Germinal center (tissue), 1 donor: ENCODE data around the gene TMEM43.

ENCODE experiments used
- DNase-seq: peaks from one replicate; pipeline ENCODE4 v3.0.0; 2012; ENCODE audit warnings: mixed read lengths, low spot score

The TMEM43 gene

DNA sequence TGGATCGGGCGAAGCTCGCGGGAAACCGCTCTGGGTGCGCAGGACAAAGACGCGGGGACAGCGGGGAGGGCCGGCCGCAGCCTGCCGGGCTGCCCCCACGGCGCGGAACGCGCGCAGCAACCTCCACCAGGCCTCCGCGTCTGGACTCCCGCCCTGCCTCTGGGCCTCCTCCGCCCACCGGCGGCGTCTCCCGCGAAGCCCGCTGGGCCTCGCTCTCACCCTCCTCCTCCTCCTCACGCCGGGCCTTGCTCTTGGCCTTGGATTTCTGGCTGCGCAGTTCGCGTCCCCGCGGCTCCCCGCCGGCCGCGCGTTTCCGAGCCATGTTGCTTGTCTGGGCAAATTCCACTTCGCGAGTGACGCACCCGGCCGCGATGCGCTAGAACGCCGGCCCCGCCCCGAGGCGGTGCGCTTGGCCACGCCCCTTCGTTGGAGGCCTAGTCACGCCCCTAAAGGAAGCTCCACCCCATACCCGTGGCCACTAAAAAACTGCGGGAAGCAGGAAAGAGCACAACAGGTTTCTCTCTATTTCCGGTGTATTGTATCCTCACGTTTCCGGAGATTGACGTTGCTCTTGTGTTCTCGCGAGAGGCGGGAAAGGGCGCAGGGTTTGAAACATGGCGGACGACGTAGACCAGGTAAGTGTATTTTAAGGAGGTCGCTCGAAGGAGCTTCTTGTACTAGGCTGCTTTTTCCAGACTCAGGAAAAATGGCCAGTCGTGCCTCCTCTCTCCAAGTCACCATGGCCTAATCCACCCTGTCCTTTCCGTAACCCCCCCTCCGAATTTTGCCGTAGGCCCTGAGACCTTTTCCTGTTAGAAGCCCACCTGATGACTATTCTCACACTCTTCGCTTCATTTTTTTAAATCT is 53.6 kb downstream of the TMEM43 start, which contains the start of the genes LSM3 and XPC:
TSS of gene LSM3 (plus strand) at position 571 of the 867 bp plus-strand sequence. CDS start at position 615, 44 bp downstream.
TSS of gene XPC (minus strand) at position 355 of the 867 bp plus-strand sequence. CDS start at position 322, 33 bp downstream.
- DNase-seq: peak; percentile 92

GRCh38 chr3:14179114-14179465 is 54.2 kb downstream of the TMEM43 start:
- DNase-seq: no peak

- no peak for DNase-seq
Measured at GRCh38 chr3:14179795-14180194, 54.9 kb downstream of the TMEM43 start.

DNA sequence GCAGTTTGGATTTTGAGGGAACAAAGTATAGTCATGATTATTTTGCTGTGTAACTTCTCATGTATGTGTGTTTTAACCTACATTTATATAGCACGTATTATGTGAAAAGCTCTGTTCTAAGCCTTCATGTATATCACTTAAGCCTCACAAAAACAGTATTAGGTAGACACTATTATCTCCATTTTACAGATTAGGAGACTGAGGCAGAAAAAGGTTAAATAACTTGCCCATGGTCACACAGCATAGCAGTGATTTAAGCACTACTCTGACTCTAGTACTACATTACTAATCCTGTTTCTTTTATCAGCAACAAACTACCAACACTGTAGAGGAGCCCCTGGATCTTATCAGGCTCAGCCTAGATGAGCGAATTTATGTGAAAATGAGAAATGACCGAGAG is 56.4 kb downstream of the TMEM43 start:
- DNase-seq: no peak

DNA sequence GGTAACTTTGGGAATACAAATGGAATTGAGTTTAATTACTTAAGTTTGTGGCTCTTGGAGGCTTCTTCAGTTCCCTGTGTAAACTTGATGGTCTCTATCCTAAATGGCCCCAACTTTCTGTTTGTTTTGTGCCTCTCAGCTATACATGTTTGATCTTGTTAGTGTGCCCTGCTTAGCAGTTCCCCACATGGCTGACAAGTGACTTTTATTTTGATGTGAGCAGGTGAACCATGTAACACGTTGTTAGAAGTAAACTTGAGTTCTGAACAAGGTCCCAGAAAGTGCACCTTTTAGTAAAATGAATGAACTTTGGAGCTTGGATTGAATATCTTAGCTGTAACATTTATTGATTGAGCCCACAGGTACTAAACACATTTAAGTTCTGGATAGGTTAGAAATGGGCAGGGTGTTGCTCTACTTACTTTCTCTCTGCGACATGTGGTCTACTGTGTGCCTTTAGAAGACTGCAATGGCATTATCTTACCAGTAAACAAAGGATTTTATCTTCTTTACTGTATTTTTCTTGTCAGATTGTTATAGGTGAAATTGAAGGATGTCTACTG is 58.2 kb downstream of the TMEM43 start:
- no peak for DNase-seq

- no peak for DNase-seq
Measured at GRCh38 chr3:14186854-14187458, 62.1 kb downstream of the TMEM43 start.

DNA sequence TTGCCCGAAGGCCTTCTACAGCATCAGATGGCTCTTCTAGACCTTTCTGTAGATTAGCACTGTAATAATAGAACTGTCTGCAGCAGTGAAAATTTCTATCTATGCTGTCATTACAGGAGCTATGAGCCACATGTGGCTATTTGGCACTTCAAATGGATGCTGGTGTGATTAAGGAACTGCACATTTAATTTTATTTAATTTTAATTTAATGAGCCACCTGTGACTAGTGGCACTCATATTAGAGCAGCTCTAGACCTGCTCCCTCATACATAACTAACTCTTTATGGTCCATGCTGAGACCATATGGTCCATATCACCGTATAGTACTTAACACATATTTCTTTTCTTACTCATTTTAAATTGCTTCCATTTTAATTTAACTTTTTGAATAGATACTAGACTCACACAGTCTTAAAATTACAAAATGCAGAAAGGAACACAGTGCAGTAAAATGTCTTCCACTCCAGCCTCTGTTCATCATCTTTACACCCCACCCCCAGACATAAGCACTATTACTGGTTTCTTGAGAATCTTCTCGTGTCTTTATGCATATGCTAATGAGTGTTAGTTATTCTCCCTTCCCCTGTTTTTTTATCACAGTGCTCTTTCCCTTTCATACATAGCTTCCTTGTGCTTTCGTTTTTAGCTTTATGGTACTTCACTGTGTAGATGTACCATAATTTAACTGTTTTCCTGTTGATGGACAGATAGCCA is 63.3 kb downstream of the TMEM43 start:
- DNase-seq: no peak
